HG02798 (cell line): ENCODE results near the gene TXNDC11.

ENCODE experiments used
- ATAC-seq: cut with Tn5 transposase; IDR thresholded peaks from one replicate; pipeline ENCODE4 v1.9.1; 2021; ENCODE audit warnings: mild to moderate bottlenecking; ENCODE audit not compliant: unreplicated experiment, poor library complexity

The TXNDC11 gene

DNA sequence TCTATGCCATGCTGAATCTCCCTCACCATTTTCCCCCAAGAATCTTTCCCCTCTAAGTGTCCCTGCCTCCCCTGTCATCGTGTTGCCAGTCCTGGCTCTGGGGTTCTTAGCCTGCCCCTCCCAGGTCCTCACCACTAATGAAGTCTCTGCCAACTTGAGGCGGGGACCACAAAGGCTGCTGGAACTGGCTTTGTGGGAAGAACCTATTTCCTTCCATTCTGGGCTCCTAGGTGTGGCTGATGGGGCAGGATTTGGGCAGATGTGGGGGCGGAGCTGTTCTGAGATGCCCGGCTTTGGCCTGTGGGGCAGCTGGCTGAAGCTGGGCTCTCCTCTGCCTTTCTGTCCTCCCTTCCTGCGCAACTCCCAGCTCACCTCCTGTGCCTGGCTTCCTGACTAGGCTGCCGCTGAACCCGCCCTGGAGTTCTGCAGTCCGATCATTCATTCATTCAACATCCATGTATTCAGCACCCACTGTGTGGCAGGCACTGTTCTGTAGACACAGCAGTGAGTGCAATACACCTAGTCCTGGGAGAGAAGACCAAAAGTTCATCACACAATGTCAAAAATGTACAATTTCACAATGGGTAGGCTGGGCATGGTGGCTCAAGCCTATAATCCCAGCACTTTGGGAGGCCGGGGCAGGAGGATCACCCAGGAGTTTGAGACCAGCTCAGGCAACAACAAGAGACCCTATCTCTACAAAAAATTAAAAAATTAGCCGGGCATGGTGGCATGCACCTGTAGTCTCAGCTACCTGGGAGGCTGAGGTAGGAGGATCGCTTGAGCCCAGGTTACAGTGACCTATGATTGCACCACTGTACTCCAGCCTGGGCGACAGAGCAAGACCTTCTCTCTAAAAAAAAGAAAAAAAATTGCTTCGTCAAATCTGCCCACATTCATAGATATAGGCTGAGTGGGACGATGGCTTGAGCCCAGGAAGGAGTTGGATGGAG, 76.3 kb downstream of the TXNDC11 start:
- no peak for ATAC-seq

DNA sequence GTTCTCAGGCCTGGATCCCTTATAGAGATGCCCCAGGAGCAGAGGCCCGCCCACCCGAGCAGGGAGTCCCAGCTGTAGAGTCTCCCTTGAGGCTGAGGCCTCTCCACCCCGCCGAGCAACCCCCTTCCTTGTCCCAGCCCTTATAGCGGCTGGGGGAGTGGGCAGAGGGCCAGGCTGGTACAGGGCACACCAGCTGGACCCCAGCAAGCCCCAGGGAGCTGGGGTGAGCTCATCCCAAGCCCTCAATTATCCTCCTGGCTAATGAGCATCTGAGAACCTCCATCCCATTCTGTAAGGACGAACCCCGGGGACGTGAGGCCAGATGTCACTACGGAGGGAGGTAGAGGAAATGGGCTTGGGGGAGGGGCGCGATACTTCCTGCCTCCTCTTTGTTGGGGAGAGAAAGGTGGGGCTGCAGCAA, 77.6 kb downstream of the TXNDC11 start:
- ATAC-seq: no peak

DNA sequence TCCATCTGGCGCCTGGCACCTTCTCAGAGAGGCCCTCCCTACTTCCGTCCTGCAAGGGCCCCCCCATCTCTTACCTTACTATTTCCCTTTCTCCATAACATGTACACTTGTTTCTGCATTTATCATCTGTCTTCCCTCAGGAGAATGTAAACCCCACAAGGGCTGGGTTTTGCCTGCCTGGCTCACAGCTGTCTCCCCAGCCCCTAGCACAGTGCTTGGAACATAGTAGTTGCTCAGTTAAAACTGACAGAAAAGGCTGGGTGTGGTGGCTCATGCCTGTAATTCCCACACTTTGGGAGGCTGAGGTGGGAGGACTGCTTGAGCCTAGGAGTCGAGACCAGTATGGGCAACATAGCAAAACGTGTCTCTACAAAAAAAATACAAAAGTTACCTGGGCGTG, 80.1 kb downstream of the TXNDC11 start:
- ATAC-seq: no peak

DNA sequence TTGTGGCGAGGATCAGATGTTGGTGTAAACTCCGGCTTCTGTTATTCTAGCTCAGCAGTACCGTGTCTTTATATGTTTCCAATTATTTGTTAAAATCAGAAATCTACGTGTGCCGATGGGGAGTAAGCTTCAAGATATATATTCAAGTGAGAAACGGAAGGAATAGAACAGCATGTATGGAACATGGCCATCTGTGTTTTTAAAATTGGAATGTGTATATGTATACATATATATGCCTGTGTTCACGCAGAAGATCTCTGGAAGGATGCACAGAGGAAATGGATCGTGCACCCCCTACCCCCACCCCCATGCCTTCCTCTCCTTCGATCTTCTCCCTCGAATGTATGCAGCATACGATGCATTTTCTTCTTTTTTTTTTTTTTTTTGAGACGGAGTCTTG, 82.1 kb downstream of the TXNDC11 start:
- ATAC-seq: no peak

DNA sequence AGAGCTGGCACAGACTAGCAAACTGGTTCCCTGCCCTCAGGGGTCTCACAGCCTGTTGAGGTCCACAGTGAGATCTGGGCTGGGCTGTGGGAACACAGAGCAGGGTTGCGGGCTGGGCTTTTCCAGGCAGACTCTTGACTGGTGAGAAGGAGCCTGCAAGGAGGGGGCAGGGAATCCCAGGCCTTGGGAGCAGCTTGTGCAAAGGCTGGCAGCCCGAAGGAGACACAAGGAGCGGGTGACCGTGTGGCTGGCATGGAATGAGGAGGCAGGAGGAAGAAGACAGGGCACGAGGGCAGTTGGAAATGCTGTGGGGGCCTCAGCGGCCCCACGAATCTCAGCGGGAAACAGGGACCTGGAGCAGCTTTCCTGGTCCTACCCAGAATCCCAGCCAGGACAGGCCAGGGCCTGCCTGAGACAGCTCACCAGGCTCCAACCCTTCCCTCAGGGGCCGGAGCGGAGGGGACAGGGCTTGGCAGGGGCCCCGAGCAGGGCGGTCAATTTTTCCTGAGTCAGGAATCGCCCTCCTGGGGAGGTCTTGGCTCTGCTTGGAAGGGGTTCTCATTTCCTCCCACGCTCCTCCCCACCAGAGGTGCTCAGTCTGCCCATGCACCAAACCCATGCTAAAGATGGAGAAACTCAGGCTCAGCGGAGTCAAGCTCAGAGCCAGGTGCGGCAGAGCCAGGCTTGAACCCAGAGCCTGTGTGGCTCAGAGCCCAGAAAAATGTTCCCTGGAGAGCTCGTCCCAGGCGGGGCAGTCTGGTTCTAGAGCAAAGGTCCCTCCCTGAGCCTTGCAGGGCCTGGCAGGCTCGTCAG, 83.6 kb downstream of the TXNDC11 start:
- ATAC-seq: no peak

DNA sequence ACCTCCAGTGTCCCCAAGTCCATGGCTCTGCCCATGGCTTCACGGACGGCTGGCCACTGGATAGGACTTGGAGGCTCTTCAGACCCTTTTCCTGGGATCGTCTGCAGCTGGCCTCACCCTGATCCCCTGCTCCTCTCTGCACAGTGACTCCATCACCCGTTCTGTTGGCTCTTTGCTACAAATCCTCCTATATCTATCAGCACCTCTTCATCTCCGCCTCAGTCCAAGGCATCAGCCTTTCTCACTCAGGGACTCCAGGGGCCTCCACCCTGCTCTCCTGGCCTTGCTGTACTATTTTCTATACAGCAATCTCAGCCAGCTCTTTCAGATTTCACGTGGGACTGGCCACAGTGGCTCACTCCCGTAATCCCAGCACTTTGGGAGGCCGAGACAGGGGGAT, 85.1 kb downstream of the TXNDC11 start:
- no peak for ATAC-seq

DNA sequence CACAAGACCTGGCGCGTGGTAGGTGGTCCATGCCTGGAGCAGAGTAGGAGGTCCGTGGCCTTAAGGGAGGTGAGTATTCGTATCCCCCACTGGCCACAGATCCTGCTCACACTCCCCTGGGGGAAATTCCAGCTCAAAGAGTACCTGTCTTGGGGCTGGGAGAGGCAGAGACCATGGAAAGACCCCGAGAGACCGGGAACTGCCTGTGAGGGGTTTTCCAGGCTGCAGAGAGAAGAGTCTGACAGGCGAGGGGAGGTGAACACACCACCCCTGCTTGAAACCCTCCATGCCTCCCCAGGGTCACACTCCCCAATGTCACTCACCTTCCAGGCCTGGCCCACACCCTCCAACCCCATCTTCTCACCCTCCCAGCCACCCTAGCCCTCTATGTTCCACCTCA, 87.0 kb downstream of the TXNDC11 start:
- ATAC-seq: no peak

DNA sequence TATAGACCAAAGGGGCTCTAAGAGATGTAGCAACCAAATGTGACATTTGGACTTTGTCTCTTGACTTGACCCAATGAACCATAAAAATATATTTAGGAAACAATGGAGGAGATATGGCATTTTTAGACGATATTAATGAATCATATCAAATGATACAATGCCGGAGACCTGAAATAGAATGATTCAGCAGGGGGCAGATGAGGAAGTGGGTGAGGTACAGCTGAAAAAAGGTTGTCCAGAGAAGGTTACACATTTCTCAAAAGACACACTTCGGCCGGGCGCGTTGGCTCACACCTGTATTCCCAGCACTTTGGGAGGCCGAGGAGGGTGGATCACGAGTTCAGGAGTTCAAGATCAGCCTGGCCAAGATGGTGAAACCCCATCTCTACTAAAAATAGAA, 90.9 kb downstream of the TXNDC11 start:
- no peak for ATAC-seq

DNA sequence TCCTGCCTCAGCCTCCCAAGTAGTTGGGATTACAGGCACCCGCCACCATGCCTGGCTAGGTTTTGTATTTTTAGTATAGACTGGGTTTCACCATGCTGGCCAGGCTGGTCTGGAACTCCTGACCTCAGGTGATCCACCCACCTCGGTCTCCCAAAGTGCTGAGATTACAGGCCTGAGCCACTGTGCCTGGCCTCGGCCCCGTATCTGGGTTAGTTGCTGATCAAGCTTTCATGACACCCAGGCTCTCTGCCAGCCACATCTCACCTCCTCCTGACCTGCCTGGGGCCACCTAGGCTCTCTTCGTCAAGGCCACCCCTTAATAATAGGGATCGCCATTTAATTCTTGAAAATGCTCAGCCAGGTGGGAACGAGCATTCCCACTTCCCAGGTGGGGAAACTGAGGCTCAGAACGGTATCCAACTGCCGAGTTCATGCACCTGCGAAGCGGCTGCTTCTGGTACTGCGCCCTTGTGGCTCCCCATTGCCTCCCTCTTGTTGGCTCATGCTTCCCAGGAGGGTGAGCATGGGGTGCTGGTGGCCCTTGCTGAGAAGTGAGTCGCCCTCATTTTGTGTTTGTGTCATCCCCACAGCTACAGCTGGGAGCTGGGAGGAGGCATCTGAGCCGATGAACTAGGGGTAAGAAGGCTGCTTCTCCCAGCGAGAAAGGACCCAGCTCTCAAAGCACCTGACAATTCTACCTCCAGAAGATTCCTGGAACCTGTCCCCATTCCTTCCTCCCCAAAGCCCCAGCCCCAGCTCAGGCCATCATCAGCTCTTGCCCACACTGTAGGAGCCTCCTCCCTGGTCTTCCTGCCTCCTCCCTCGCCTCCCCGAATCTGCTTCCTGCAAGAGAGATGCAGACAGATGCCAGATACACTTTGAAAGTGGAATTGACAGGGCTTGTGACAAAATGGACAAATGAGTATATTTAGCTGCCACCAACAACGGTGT, 91.7 kb downstream of the TXNDC11 start:
- ATAC-seq: no peak

DNA sequence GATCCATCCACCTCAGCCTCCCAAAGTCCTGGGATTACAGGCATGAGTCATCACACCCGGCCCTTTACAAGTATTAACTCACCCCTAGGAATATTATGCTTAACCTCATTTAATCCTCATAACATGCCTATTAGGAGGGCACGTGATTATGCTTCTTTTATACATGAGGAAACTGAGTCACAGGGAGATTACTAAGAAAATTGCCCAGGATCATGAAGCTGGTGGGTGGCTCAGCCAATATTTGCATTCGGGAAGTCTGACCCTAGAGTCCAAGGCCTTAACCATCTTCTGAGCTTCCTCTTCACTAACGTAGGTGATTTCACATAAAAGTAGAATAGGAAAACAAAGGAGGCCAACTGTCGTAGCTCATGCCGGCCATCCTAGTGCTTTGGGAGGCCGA, 93.4 kb downstream of the TXNDC11 start:
- ATAC-seq: no peak

DNA sequence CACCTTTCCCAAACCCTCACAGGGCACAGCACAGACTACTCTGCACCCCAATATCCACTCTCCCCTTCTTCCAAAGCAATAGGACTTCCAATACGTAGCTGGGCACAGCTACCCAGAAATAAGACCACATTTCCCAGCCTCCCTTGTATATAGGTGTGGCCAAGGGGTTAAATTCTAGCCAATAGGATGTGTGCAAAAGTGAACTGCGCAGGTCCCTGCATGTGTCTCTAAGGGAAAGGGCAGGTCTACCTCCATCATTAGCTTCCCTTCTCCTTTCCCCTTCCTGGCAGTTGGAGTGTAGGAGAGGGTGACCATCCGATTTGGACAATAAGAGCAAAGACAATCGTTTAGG, 99.9 kb downstream of the TXNDC11 start:
- ATAC-seq: no peak

DNA sequence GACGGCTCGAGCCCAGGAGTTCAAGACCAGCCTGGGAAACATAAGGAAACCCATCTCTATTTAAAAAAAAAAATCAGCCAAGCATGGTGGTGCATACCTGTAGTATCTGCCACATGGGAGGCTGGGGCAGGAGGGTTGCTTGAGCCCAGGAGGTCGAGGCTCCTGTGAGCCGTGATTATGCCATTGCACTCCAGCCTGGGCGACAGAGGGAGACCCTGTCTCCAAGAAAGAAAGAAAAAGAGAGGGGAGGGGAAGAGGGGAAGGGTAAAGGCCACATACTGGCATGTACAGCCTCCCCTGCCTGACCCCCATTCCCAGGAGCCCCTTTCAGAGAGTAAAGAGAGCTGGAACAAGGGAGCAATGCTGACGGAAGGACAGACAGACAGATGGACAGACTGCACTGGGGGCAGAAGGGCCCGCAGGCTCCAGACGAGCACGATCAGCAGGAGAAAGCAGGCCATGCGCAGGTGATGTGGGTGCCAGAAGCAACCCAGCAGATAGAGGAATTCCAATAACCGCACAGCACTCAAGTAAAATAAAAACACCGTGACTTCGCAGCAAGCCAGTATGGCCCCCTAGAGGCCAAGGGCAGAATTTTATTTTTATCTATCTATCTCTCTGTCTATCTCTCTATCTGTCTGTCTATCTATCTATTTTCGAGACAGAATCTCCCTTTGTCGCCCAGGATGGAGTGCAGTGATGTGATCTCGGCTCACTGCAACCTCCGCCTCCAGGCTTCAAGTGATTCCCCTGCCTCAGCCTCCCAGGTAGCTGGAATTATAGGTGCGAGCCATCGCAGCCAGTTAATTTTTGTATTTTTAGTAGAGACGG, 101.5 kb downstream of the TXNDC11 start:
- ATAC-seq: no peak

DNA sequence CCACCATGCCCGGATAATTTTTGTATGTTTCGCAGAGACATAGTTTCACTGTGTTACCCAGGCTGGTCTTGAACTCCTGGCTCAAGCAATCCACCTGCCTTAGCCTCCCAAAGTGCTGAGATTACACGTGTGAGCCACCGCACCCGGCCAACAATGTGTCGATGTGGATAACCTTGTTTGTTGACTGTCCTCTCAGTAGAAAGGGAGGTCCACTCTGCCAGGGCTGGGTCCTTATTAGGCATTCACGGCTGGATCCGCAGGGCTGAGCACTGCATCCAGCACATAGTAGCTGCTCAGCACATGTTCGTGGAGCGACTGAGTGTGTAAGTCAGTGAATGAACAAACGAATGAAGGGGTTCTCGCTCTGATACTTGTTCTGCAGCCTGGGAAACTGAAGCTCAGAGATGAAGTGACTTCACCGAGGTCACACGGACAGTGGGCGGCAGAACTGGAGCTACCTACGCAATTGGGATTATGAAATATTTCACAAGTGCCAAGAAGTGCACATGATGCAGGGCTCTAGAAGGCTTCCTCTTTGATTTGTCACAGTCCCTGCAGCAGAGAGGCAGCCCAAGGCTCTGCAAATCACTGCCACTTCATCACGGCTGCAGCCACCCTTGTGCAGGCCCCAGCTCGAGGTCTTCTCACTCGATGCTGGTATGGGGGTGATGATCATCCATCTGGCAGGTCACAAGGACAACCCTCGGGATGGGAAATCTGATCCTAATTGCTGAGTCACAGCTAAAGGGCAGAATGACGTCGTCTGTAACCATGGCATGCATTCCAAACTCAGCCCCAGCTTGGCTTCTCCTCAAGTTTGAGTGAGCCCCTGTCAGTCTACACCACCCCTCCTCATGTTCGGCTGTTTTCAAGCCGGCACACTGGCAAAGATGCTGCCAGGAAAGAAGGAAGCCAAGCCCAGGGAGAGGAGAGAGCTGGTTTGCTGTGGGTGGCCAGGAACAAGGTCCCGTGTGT, 102.4 kb downstream of the TXNDC11 start:
- ATAC-seq: no peak

DNA sequence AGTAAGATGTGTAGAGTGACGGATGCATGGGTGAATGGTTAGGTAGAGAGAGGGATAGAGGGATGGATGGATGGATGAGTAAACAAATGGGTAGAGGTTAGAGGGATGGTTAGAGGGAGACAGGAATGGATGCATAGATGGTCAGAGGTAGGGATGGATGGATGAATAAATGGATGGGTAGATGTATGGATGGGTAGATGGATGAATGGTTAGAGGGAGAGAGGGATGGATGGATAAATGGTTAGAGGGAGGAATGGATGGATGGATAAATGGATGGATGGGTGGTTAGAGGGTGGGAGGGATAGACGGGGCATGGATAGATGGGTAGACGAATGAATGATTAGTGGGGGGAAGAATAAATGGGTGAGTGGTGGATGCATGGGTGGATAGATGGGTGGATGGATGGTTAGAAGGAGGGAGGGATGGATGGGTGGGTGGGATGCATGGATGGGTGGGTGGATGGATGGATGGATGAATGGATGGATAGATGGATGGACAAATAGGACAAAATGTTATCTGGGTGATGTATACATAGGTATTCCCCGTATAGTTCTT, 103.6 kb downstream of the TXNDC11 start:
- no peak for ATAC-seq

DNA sequence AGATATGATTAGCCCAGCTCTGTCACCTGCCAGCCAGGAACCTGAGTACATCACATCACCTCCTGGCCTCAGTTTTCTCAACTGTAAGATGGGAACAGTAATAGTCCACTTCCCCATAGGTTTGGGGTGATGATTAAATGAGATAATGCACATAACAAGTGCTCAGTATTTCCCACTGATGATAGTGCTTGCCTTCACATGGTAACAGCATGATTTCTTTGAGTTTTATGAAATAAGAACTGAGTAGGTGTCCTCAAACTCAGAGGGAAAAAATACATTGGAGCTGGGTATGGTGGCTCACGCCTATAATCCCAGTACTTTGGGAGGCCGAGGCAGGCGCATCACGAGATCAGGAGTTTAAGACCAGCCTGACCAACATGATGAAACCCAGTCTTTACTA, 104.5 kb downstream of the TXNDC11 start:
- ATAC-seq: no peak

DNA sequence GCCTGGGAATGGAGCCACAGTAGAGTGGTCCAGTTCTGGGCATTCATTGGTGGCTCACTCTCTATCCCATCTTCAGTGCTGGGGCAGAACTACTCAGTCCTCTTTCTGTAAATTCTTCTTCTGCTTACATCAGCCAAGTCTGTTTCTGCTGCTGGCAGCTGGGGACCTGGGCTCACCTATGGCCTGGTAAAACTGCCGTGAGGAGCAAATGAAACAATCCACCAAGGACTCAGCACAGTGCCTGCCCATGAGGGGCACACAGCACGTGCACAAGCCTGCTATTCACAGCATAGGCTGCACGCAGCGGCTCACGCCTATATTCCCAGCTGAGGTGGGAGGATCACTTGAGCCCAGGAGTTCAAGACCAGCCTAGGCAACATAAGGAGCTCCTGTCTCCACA, 105.3 kb downstream of the TXNDC11 start:
- no peak for ATAC-seq

DNA sequence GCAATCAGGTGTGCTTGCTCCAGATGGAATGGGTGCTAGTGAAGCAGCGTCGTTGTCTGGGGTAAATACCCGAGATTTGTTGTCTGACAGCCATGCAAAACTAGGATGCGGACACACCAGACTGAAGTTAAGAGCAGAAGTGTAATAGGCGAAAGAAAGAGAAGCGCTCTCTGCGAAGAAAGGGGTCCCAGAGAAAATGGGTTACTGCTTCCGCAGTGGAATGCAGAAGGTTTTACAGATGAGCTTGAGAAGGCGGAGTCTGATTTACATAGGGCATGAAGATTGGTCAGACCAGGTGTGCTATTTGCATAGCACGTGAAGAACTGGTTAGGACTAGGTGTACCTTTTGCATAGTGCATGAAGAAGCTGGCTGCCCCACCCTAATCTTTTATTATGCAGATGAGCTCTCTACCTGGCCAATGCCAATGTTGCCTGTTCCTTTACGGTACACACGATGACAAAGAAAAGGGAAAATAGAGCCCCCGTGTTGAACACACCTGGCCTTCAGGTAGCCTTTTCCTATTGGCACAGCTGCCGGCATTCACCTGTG, 106.4 kb downstream of the TXNDC11 start:
- no peak for ATAC-seq

DNA sequence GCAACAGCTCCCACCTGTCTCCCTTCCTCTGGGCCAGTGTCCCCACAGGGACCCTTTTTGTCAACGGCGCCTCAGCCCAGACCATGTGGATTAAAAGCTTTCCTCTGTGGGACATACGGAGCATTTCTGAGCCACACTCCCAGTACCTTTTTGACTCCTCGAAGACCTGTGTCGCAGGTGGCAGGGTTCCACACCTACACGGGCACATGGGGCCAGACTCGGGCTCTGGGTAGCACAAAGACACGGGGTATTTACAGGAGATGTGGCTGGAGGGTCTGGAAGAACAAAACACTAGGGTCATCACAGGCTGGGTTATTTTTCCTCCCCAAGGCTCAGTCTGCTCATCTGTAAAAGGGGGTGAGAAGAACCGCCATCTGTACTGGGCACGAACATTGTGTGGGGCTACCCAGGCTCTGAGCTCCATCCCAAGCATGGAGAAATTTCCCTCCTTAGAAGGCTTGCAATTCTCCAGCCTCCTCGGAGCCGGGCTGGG, 106.9 kb downstream of the TXNDC11 start:
- ATAC-seq: no peak
